Fibroblast of pulmonary artery (primary cell): ENCODE measurements around the gene ICA1.
A peak's percentile ranks its signal among the peaks of the same experiment; 100 is the strongest.

Experiments
- DNase-seq: peaks from one replicate; pipeline ENCODE4 v3.0.0-alpha.2; 2010; ENCODE audit warnings: low read depth
- H3K4me3 ChIP-seq: replicated peaks from 2 replicates; pipeline ENCODE4 v1.5.1; 2011; ENCODE audit warnings: low read depth, mild to moderate bottlenecking, control low read depth, low read length, moderate library complexity
- TF ChIP-seq, protein P1 (sequence below): IDR thresholded peaks from 2 replicates; pipeline ENCODE4 v1.5.1; 2011; ENCODE audit warnings: mild to moderate bottlenecking, control low read depth, low read length, inconsistent platforms; ENCODE audit errors: missing control alignments

The ICA1 gene

GRCh38 chr7:8226501-8226900 is 35.5 kb downstream of the ICA1 start:
- H3K4me3 ChIP-seq, result no peak overlapping the region
- DNase-seq, result no peak
- TF ChIP-seq, protein P1, sequence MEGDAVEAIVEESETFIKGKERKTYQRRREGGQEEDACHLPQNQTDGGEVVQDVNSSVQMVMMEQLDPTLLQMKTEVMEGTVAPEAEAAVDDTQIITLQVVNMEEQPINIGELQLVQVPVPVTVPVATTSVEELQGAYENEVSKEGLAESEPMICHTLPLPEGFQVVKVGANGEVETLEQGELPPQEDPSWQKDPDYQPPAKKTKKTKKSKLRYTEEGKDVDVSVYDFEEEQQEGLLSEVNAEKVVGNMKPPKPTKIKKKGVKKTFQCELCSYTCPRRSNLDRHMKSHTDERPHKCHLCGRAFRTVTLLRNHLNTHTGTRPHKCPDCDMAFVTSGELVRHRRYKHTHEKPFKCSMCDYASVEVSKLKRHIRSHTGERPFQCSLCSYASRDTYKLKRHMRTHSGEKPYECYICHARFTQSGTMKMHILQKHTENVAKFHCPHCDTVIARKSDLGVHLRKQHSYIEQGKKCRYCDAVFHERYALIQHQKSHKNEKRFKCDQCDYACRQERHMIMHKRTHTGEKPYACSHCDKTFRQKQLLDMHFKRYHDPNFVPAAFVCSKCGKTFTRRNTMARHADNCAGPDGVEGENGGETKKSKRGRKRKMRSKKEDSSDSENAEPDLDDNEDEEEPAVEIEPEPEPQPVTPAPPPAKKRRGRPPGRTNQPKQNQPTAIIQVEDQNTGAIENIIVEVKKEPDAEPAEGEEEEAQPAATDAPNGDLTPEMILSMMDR, result no peak

- no peak overlapping the region for H3K4me3 ChIP-seq
- no peak for DNase-seq
- TF ChIP-seq, protein P1, result no peak
Measured at GRCh38 chr7:8221567-8221966, 40.4 kb downstream of the ICA1 start.

- TF ChIP-seq, protein P1, result no peak
- H3K4me3 ChIP-seq, result no peak overlapping the region
- no peak for DNase-seq
Measured at GRCh38 chr7:8221101-8221495, 40.9 kb downstream of the ICA1 start.

DNA sequence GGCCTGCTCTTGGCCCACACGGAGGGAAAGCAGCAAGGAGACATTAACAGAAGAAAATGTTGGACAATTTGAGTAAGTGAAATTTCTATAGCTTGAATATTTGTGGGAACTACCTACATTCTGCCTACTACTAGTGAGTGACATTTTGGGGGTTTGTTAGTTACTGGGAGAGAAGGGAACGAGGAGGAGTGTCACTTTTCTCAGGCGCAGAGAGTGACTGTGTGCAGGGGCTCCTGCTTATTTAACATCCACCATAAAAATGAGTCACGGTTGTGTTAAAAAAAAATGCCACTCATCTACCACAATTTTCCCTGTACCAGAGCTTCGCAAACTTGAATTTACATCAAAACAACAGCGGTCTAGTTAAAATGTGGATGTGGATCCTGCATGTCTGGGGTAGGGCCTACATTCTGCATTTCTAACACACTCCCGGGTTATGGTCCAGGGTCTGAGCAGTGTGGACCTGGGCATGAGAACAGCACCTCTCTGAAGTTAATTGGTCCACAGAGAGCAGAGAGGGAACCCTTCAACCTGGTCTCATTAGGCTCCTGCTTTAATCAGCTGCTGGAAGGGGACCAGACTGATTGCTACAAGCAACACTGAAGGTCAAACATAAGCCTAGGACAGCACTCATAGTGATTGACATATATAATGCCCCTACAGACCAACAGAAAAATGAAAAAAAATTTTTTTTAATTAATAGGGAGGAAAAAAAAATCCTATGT is 41.4 kb downstream of the ICA1 start:
- no peak for DNase-seq
- TF ChIP-seq, protein P1, result no peak

GRCh38 chr7:8217200-8218068 is 44.5 kb downstream of the ICA1 start:
- peak; percentile 84 for DNase-seq
- H3K4me3 ChIP-seq, result no peak overlapping the region
- TF ChIP-seq, protein P1, result peak; percentile 52

More for the DNA sequence above, 41.4 kb downstream of the ICA1 start:
- no peak overlapping the region for H3K4me3 ChIP-seq

- no peak overlapping the region for H3K4me3 ChIP-seq
- no peak for DNase-seq
- TF ChIP-seq, protein P1, result no peak
Measured at GRCh38 chr7:8216334-8216690, 45.7 kb downstream of the ICA1 start.
